DOHH2 (cell line): Measurements from ENCODE around the gene INPPL1.

Source experiments
- CTCF ChIP-seq: fragments of 200-600 bp; sonication (generic); IDR thresholded peaks from one replicate; pipeline ENCODE4 v1.5.1; 2014; ENCODE audit warnings: antibody characterized with exemption, mild to moderate bottlenecking, low read depth, low read length; ENCODE audit not compliant: poor library complexity, severe bottlenecking
- EZH2phosphoT487 ChIP-seq: fragments of 200-600 bp; sonication (generic); IDR thresholded peaks from 2 replicates; pipeline ENCODE4 v1.6.1; 2017; ENCODE audit warnings: borderline replicate concordance, mild to moderate bottlenecking, antibody characterized with exemption, low read length, moderate library complexity, mixed read lengths

GRCh38 chr11:72195518-72196270 lies 28.9 kb upstream of the INPPL1 start:
- TF ChIP-seq CTCF (no peak), EZH2phosphoT487 (no peak)
